Activated T-cell treated with anti-CD3 and anti-CD28 coated beads, Interleukin-2, amount 50 U/mL, for 4 hours (primary cell): ENCODE data around the gene RBM38. TPM values are rescaled to one million over a fixed set of nuclear protein-coding genes. Genes with fewer than 3 reads are reported as not detected.

Source experiments
- ATAC-seq, 2 donors: fragments of 200-7000 bp; cut with Tn5 transposase; one replicate each; pipeline ENCODE4 v1.10.0; 2021
- DNase-seq: peaks from one replicate; pipeline ENCODE4 v3.0.0-alpha.2; 2020
- H3K27me3 Mint-ChIP-seq: one replicate; pipeline ENCODE4 v1.8.0; 2021; ENCODE audit warnings: low read depth, mixed read lengths
- H3K36me3 Mint-ChIP-seq: one replicate; pipeline ENCODE4 v1.8.0; 2022; ENCODE audit warnings: mixed read lengths; ENCODE audit not compliant: insufficient read depth
- H3K4me1 Mint-ChIP-seq: one replicate; pipeline ENCODE4 v1.8.0; 2021; ENCODE audit warnings: low read depth, mixed read lengths
- H3K4me3 Mint-ChIP-seq: one replicate; pipeline ENCODE4 v1.8.0; 2021; ENCODE audit warnings: mild to moderate bottlenecking, moderate library complexity, mixed read lengths
- H3K9me3 Mint-ChIP-seq: one replicate; pipeline ENCODE4 v1.8.0; 2021; ENCODE audit warnings: mixed read lengths
- total RNA-seq, 3 donors: library from RNA; stranded (reverse); gene quantifications; one replicate each; pipeline ENCODE4 v1.2.1, GENCODE V29; 2021

Gene RBM38
- total RNA-seq, 3 donors from 2014 or later = 123 to 172 (median 129) TPM

- no peaks in the 10 kb centered on the region for H3K9me3 Mint-ChIP-seq
- H3K27me3 Mint-ChIP-seq = no peaks in the 10 kb centered on the region
- H3K4me3 Mint-ChIP-seq = no peak overlapping the region
- peaks cover 8% of the 10 kb centered on the region for H3K4me1 Mint-ChIP-seq
- DNase-seq (no peak), ATAC-seq (no peak)
- no peaks in the 10 kb centered on the region for H3K36me3 Mint-ChIP-seq
Observed at GRCh38 chr20:57445298-57445697, 54.1 kb downstream of the RBM38 start.

DNA sequence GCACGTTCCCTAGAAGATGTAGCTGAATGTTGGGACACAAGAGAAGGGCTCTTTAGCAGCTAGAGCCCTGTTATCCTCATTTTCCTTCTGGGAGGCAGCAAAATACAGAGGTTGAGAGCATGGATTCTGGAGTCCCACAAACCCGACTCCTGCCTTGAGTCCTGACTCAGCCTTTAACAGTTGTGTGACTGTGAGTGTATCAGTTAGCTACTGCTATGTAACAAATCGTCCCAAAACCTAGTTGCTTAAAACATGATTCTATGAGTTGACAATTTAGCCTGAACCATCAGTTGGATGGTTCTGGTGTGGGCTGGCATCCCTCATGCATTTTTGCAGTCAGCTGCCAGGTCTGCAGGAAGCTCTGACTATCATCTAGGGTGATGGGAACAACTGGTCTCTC is 54.6 kb downstream of the RBM38 start:
- Mint-ChIP-seq H3K36me3 (no peaks in the 10 kb centered on the region), H3K4me3 (no peak overlapping the region), H3K9me3 (no peaks in the 10 kb centered on the region), H3K27me3 (no peaks in the 10 kb centered on the region), H3K4me1 (peaks cover 12% of the 10 kb centered on the region)
- DNase-seq = no peak
- no peak for ATAC-seq

- H3K4me1 Mint-ChIP-seq = peaks cover 31% of the 10 kb centered on the region
- no peaks in the 10 kb centered on the region for H3K9me3 Mint-ChIP-seq
- H3K4me3 Mint-ChIP-seq = no peak overlapping the region
- H3K27me3 Mint-ChIP-seq = no peaks in the 10 kb centered on the region
- DNase-seq (no peak), ATAC-seq (no peak)
- H3K36me3 Mint-ChIP-seq = no peaks in the 10 kb centered on the region
Observed at GRCh38 chr20:57448764-57449354, 57.7 kb downstream of the RBM38 start.

DNA sequence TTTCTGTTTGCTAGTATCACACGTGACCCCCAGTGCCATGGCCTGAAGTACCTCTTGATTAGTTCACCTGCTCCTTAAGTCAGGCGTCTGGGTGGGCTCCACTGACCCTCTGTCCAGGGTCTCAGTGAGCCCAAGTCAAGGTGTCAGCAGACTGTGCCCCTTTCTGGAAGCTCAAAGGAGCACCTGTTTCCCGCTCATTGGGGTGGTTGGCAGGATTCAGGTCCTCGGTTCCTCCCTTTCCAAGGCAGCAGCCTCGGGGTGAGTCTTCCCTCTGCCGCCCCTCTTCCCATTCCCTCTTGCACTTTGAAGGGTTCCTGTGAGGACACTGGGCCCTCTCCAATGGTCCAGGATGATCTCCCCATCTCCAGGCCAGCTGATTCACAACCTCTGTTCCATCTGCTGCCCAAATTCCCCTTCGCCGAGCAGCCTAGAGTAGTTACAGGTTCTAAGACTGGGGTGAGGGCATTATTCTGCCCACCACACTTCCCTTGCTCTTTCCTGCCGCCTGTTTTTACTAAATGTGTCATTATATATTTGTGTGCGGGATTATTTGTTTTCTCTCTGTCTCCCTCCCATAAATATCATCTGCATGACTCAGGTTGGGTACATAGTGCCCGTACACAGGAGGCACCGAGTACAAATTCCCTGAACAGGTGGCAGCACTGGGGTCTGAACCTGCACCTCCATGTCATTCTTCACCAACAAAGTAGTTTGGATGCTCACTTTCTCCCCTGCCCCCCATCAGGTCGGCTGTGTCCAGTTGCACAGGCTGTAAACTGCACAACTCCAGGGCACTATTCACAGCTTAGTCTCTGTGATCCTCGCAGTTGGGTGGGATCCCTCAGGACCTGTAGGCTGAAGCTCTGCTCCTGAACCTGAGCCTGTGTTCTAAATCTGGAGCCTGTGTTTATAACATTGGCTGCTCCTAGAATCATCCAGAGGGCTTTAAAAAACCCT is 58.5 kb downstream of the RBM38 start:
- H3K36me3 Mint-ChIP-seq = no peaks in the 10 kb centered on the region
- H3K27me3 Mint-ChIP-seq = no peaks in the 10 kb centered on the region
- no peaks in the 10 kb centered on the region for H3K9me3 Mint-ChIP-seq
- ATAC-seq = no peak
- H3K4me3 Mint-ChIP-seq = no peak overlapping the region
- peaks cover 31% of the 10 kb centered on the region for H3K4me1 Mint-ChIP-seq
- DNase-seq = no peak

GRCh38 chr20:57450419-57450818 is 59.2 kb downstream of the RBM38 start:
- H3K4me1 Mint-ChIP-seq = peaks cover 31% of the 10 kb centered on the region
- H3K9me3 Mint-ChIP-seq = no peaks in the 10 kb centered on the region
- ATAC-seq = no peak
- no peaks in the 10 kb centered on the region for H3K27me3 Mint-ChIP-seq
- no peak for DNase-seq
- no peak overlapping the region for H3K4me3 Mint-ChIP-seq
- H3K36me3 Mint-ChIP-seq = no peaks in the 10 kb centered on the region

DNA sequence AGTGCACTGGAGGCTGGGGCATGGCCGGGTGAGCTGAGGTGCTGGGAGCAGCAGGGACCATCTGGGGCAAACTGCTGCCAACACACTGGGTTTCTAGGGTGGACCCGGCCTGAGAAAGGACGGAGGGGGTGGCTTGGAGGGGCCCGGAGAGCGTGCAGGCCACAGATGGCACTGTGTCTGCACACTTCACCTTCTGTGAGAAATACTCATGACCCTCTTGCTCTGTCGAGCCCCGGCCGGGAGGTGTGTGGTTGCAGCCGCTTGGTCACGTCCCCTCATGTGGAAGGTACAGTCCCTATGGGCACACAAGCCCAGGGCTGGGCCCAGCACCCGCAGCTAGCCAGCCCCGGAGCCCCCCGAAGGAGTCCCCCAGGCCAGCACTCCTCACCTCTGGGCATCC is 59.7 kb downstream of the RBM38 start:
- H3K4me1 Mint-ChIP-seq = peaks cover 31% of the 10 kb centered on the region
- no peak for ATAC-seq
- no peak for DNase-seq
- no peaks in the 10 kb centered on the region for H3K27me3 Mint-ChIP-seq
- no peaks in the 10 kb centered on the region for H3K9me3 Mint-ChIP-seq
- no peaks in the 10 kb centered on the region for H3K36me3 Mint-ChIP-seq
- H3K4me3 Mint-ChIP-seq = no peak overlapping the region

DNA sequence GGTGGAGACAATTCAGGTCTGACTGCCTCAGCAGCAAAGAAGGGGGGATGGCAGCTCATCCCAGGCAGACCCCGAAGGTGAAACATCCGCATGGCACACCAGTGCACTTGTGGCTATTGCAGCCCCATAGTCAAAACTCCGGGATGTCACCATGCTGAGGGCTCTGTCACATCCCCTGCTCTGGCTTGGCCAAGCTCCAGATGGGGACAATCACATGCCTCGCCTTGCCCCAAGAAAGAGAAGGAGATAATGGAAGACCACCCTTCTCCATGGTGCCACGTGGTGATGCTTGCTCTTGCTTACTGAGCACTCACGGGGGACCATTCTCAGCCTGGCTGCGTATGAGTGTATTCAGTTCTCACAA is 60.2 kb downstream of the RBM38 start:
- DNase-seq (no peak), ATAC-seq (no peak)
- no peaks in the 10 kb centered on the region for H3K27me3 Mint-ChIP-seq
- no peaks in the 10 kb centered on the region for H3K9me3 Mint-ChIP-seq
- no peak overlapping the region for H3K4me3 Mint-ChIP-seq
- H3K4me1 Mint-ChIP-seq = peaks cover 31% of the 10 kb centered on the region
- no peaks in the 10 kb centered on the region for H3K36me3 Mint-ChIP-seq

DNA sequence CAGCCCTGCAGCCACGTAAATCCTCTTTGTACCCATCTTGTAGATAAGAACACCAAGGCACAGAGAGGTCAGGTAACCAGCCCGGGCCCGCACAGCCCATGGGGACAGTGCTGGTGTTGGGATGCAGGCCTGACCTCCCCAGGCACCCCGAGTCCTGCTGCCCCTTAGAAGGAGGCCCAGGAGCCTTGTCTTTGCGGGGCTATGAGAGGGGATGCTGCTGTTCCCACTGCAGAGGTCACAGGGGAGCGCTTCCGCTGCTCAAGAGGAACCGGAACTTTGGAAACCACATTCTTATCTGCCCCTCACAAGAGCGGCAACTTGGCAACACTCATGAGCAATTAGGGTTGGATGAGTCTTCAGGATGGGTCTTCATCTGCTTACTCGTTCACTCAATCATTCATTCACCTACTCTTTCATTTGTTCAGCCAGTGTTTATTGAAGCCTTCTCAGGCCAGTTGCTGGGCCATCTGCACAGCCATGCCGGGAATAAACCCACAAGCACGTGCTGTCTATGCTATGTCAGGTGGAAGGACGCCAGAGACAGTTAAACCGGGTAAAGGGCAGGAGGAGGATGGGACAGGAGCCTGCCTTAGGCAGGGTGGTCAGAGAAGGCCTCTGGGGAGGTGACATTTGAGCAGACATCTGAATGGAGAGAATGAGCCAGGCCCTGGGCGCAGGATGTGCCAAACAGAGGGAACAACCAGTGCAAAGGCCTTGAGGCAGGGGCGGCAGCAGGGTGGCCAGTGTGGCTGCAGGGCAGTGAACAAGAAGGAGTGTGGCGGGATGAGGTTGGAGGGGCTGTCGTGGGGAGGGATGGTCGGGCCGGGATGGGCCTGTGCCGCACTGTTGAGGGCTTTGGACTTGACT is 60.8 kb downstream of the RBM38 start:
- peaks cover 31% of the 10 kb centered on the region for H3K4me1 Mint-ChIP-seq
- ATAC-seq (peak; percentile 66), DNase-seq (no peak)
- H3K4me3 Mint-ChIP-seq = no peak overlapping the region
- no peaks in the 10 kb centered on the region for H3K36me3 Mint-ChIP-seq
- no peaks in the 10 kb centered on the region for H3K27me3 Mint-ChIP-seq
- no peaks in the 10 kb centered on the region for H3K9me3 Mint-ChIP-seq

DNA sequence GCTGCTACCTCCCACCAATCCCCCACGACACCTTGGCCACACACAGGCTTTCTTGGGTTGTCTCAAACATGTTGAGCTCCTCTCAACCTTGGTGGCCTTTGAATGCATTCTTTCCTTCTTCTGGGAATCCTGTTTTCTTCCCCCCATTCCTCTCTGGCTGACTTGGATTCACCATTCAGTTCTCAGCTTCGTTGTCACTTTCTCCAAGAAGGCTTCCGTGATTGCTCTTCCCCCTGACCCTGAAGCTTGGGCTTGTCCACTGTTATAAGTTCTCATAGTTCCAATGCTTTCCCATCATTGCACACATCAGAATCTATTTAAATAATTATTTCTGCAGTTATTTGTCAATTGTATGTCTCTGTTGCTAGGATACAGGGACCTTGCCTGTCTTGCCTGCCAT is 64.2 kb downstream of the RBM38 start:
- Mint-ChIP-seq H3K4me3 (no peak overlapping the region), H3K4me1 (peaks cover 22% of the 10 kb centered on the region), H3K36me3 (no peaks in the 10 kb centered on the region), H3K9me3 (no peaks in the 10 kb centered on the region), H3K27me3 (no peaks in the 10 kb centered on the region)
- no peak for ATAC-seq
- DNase-seq = no peak

- Mint-ChIP-seq H3K36me3 (no peaks in the 10 kb centered on the region), H3K27me3 (no peaks in the 10 kb centered on the region), H3K4me1 (peaks cover 15% of the 10 kb centered on the region), H3K4me3 (no peak overlapping the region), H3K9me3 (no peaks in the 10 kb centered on the region)
- DNase-seq (no peak), ATAC-seq (no peak)
Observed at GRCh38 chr20:57456116-57456515, 64.9 kb downstream of the RBM38 start.

DNA sequence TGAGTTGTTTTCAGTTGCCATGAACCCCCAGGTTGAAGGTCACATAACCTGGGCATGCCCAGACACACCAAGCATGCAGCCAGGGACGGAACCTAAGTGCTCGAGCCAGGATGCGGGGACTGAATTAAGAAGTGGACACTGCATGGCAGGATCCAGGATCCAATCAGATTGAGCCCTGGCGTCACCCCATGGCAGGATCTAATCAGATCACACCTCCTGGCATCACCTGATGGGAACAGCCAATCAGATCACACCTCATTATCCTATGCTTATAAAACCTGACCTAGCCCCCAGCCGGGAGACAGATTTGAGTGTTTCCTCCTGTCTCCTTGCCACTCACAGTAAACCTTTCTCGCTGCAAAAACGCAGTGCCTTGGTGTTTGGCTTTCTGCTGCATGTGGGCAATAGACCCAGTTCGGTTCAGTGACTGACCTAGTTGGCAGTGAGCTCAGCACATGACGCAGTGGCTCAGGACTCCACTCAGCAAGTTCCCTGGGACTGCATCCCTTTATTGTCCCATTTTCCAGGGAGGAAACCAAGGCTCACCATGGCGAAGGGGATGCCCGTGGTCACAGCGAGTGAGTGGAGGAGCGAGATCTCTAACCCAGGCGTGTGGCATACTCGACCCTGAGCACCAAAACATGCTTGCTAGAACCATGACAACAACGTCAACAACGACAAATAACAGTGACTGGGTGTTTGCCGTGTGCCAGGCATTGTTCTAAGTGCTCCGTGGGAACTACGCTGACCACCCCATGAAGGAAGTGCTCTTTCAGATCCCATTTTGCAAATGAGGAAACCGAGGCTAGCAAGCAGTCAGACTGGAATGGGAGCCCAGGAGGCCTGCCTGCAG is 66.3 kb downstream of the RBM38 start:
- H3K9me3 Mint-ChIP-seq = no peaks in the 10 kb centered on the region
- no peaks in the 10 kb centered on the region for H3K27me3 Mint-ChIP-seq
- H3K4me3 Mint-ChIP-seq = no peak overlapping the region
- ATAC-seq (no peak), DNase-seq (no peak)
- H3K4me1 Mint-ChIP-seq = peaks cover 2% of the 10 kb centered on the region
- H3K36me3 Mint-ChIP-seq = no peaks in the 10 kb centered on the region

DNA sequence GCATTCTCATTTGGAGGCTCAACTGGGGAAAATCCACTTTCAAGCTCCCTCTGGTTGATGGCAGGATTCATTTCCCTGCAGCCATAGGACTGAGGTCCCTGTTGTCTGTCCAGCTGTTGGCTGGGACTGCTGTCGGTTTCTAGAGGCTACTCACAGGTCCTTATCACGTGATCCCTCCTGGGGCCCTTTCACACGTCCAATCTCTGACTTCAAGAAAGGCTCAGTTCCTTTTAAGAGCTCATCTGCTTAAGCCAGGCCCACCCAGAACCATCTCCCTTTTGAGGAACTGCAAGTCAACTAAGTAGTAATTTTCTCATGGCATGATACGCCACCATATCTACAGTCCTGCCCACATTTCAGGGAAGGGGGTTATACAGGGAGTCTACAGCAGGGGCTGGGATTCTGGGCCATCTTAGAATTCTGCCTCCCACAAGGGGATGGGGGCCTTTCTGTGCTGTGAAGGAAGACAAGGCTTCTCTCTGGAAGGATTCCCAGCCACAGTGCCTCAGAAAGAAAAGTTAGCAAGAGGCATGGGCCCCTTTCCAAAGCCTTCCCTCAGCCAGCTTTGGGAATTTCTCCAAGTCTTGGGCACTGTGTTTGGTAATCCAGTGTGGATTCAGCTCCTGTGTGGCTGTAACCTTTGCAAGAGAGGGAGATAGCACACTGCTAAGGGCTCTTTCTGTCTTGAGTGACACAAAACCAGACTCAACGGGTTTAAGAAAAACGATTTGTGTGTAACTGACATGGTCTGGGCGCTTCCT is 67.4 kb downstream of the RBM38 start:
- Mint-ChIP-seq H3K27me3 (no peaks in the 10 kb centered on the region), H3K36me3 (no peaks in the 10 kb centered on the region), H3K4me3 (no peak overlapping the region), H3K9me3 (no peaks in the 10 kb centered on the region), H3K4me1 (no peaks in the 10 kb centered on the region)
- ATAC-seq (no peak), DNase-seq (no peak)
